Karpas-422 (cell line): ENCODE data around the gene CKAP4. TPM values are rescaled to one million over a fixed set of nuclear protein-coding genes. Genes with fewer than 3 reads are reported as not detected.

Source experiments
- DNase-seq: peaks from one replicate; pipeline ENCODE4 v3.0.0-alpha.2; 2015
- H2AFZ ChIP-seq: fragments of 200-600 bp; sonication (generic); 2 replicates; pipeline ENCODE4 v1.6.1; 2014; ENCODE audit warnings: antibody characterized with exemption, low read length, mixed read lengths
- H3K27ac ChIP-seq: fragments of 200-600 bp; sonication (generic); 2 replicates; pipeline ENCODE4 v1.5.1; 2014; ENCODE audit warnings: mild to moderate bottlenecking, low read length, moderate library complexity
- H3K27me3 ChIP-seq: fragments of 200-600 bp; sonication (generic); 2 replicates; pipeline ENCODE4 v1.6.1; 2014; ENCODE audit warnings: low read length, mixed read lengths
- H3K36me3 ChIP-seq: fragments of 200-600 bp; sonication (generic); 2 replicates; pipeline ENCODE4 v1.6.1; 2014; ENCODE audit warnings: low read length, mixed read lengths; ENCODE audit not compliant: insufficient read depth
- H3K4me1 ChIP-seq: fragments of 200-600 bp; sonication (generic); 2 replicates; pipeline ENCODE4 v1.6.1; 2014; ENCODE audit warnings: mild to moderate bottlenecking, low read length, mixed read lengths
- H3K4me2 ChIP-seq: fragments of 200-600 bp; sonication (generic); 2 replicates; pipeline ENCODE4 v1.6.1; 2014; ENCODE audit warnings: low read length, low read depth, mild to moderate bottlenecking; ENCODE audit not compliant: poor library complexity, severe bottlenecking
- H3K4me3 ChIP-seq: fragments of 200-600 bp; sonication (generic); 2 replicates; pipeline ENCODE4 v1.5.1; 2014; ENCODE audit warnings: mild to moderate bottlenecking, antibody characterized with exemption, low read length, mixed read lengths
- H3K79me2 ChIP-seq: fragments of 200-600 bp; sonication (generic); 2 replicates; pipeline ENCODE4 v1.6.1; 2014; ENCODE audit warnings: mild to moderate bottlenecking, low read length, mixed read lengths
- H3K9ac ChIP-seq: fragments of 200-600 bp; sonication (generic); 2 replicates; pipeline ENCODE4 v1.6.0; 2014; ENCODE audit warnings: low read length
- H3K9me2 ChIP-seq: fragments of 200-600 bp; sonication (generic), shearing (Covaris generic); replicated peaks from 2 replicates; pipeline ENCODE4 v1.6.0; 2014; ENCODE audit warnings: mild to moderate bottlenecking, low read length, moderate library complexity; ENCODE audit not compliant: insufficient read depth
- H3K9me3 ChIP-seq: fragments of 300-700, 200-600 bp; sonication (generic); 2 replicates; pipeline ENCODE4 v1.6.1; 2014; ENCODE audit warnings: low read length, mixed read lengths
- H4K20me1 ChIP-seq: fragments of 200-600 bp; sonication (generic); 2 replicates; pipeline ENCODE4 v1.6.1; 2014; ENCODE audit warnings: mild to moderate bottlenecking, antibody characterized with exemption, low read length, low read depth; ENCODE audit not compliant: insufficient read depth
- total RNA-seq: library from RNA; depleted of rRNA; stranded (reverse); fragments of >200 nt; shearing (Covaris generic); gene quantifications from 2 replicates; pipeline ENCODE4 v1.2.3, GENCODE V29; 2014; ENCODE audit warnings: low replicate concordance

The CKAP4 gene
- total RNA-seq, 1 experiment from 2014 or later, result not detected

GRCh38 chr12:106214571-106214970 lies 33.2 kb downstream of the CKAP4 start:
- no peaks in the 10 kb centered on the region for H3K36me3 ChIP-seq
- no peak overlapping the region for H3K27ac ChIP-seq
- H3K4me3 ChIP-seq, result no peak overlapping the region
- DNase-seq, result no peak
- H3K9me3 ChIP-seq, result no peaks in the 10 kb centered on the region
- H4K20me1 ChIP-seq, result no peaks in the 10 kb centered on the region
- no peaks in the 10 kb centered on the region for H3K79me2 ChIP-seq
- H3K4me2 ChIP-seq, result no peak overlapping the region
- H2AFZ ChIP-seq, result no peak overlapping the region
- no peaks in the 10 kb centered on the region for H3K27me3 ChIP-seq
- no peak overlapping the region for H3K9ac ChIP-seq
- no peaks in the 10 kb centered on the region for H3K9me2 ChIP-seq
- no peaks in the 10 kb centered on the region for H3K4me1 ChIP-seq

GRCh38 chr12:106213662-106214061 lies 34.2 kb downstream of the CKAP4 start:
- H3K9me3 ChIP-seq, result no peaks in the 10 kb centered on the region
- no peaks in the 10 kb centered on the region for H3K4me1 ChIP-seq
- no peaks in the 10 kb centered on the region for H3K36me3 ChIP-seq
- H2AFZ ChIP-seq, result no peak overlapping the region
- H3K27me3 ChIP-seq, result no peaks in the 10 kb centered on the region
- no peaks in the 10 kb centered on the region for H3K9me2 ChIP-seq
- no peaks in the 10 kb centered on the region for H4K20me1 ChIP-seq
- H3K9ac ChIP-seq, result no peak overlapping the region
- H3K4me3 ChIP-seq, result no peak overlapping the region
- H3K79me2 ChIP-seq, result no peaks in the 10 kb centered on the region
- no peak overlapping the region for H3K4me2 ChIP-seq
- no peak for DNase-seq
- no peak overlapping the region for H3K27ac ChIP-seq

GRCh38 chr12:106211973-106212372 lies 35.8 kb downstream of the CKAP4 start:
- Histone ChIP-seq H3K9me3 (no peaks in the 10 kb centered on the region), H2AFZ (no peak overlapping the region), H3K9me2 (no peaks in the 10 kb centered on the region), H3K36me3 (no peaks in the 10 kb centered on the region), H4K20me1 (no peaks in the 10 kb centered on the region), H3K4me2 (no peak overlapping the region), H3K4me1 (no peaks in the 10 kb centered on the region), H3K27ac (no peak overlapping the region), H3K4me3 (no peak overlapping the region), H3K79me2 (no peaks in the 10 kb centered on the region), H3K9ac (no peak overlapping the region), H3K27me3 (no peaks in the 10 kb centered on the region)
- no peak for DNase-seq

- DNase-seq, result peak; percentile 53
These were observed 42.4 kb downstream of the CKAP4 start for GRCh38 chr12:106205208-106206069.

GRCh38 chr12:106204312-106204711 lies 43.5 kb downstream of the CKAP4 start:
- Histone ChIP-seq H3K9me2 (no peaks in the 10 kb centered on the region), H3K27ac (no peak overlapping the region), H4K20me1 (no peaks in the 10 kb centered on the region), H3K9ac (no peak overlapping the region), H2AFZ (no peak overlapping the region), H3K9me3 (no peaks in the 10 kb centered on the region), H3K4me2 (no peak overlapping the region), H3K27me3 (no peaks in the 10 kb centered on the region), H3K36me3 (no peaks in the 10 kb centered on the region), H3K4me3 (no peak overlapping the region), H3K79me2 (no peaks in the 10 kb centered on the region), H3K4me1 (no peaks in the 10 kb centered on the region)
- no peak for DNase-seq

More at GRCh38 chr12:106205208-106206069, 42.4 kb downstream of the CKAP4 start:
- Histone ChIP-seq H3K4me1 (no peaks in the 10 kb centered on the region), H3K79me2 (no peaks in the 10 kb centered on the region), H2AFZ (no peak overlapping the region), H3K4me2 (no peak overlapping the region), H3K36me3 (no peaks in the 10 kb centered on the region), H3K9me2 (no peaks in the 10 kb centered on the region), H3K4me3 (no peak overlapping the region), H3K27ac (no peak overlapping the region), H4K20me1 (no peaks in the 10 kb centered on the region), H3K9me3 (no peaks in the 10 kb centered on the region), H3K27me3 (no peaks in the 10 kb centered on the region), H3K9ac (no peak overlapping the region)

- no peak overlapping the region for H3K27ac ChIP-seq
- H4K20me1 ChIP-seq, result no peaks in the 10 kb centered on the region
- H3K4me2 ChIP-seq, result no peak overlapping the region
- H3K79me2 ChIP-seq, result no peaks in the 10 kb centered on the region
- no peak overlapping the region for H3K9ac ChIP-seq
- no peaks in the 10 kb centered on the region for H3K9me2 ChIP-seq
- DNase-seq, result no peak
- no peaks in the 10 kb centered on the region for H3K9me3 ChIP-seq
- H2AFZ ChIP-seq, result no peak overlapping the region
- no peaks in the 10 kb centered on the region for H3K36me3 ChIP-seq
- no peak overlapping the region for H3K4me3 ChIP-seq
- H3K27me3 ChIP-seq, result no peaks in the 10 kb centered on the region
- no peaks in the 10 kb centered on the region for H3K4me1 ChIP-seq
These were observed 49.8 kb downstream of the CKAP4 start for GRCh38 chr12:106197906-106198623.

GRCh38 chr12:106195621-106196027 lies 52.2 kb downstream of the CKAP4 start:
- Histone ChIP-seq H3K9me2 (no peaks in the 10 kb centered on the region), H3K4me2 (no peak overlapping the region), H3K9me3 (no peaks in the 10 kb centered on the region), H3K36me3 (no peaks in the 10 kb centered on the region), H3K9ac (no peak overlapping the region), H4K20me1 (no peaks in the 10 kb centered on the region), H2AFZ (no peak overlapping the region), H3K4me3 (no peak overlapping the region), H3K27ac (no peak overlapping the region), H3K27me3 (no peaks in the 10 kb centered on the region), H3K4me1 (no peaks in the 10 kb centered on the region), H3K79me2 (no peaks in the 10 kb centered on the region)
- DNase-seq, result no peak

- Histone ChIP-seq H3K4me1 (no peaks in the 10 kb centered on the region), H3K79me2 (no peaks in the 10 kb centered on the region), H3K9me3 (no peaks in the 10 kb centered on the region), H2AFZ (no peak overlapping the region), H4K20me1 (no peaks in the 10 kb centered on the region), H3K9ac (no peak overlapping the region), H3K27me3 (no peaks in the 10 kb centered on the region), H3K4me2 (no peak overlapping the region), H3K9me2 (no peaks in the 10 kb centered on the region), H3K4me3 (no peak overlapping the region), H3K27ac (no peak overlapping the region), H3K36me3 (no peaks in the 10 kb centered on the region)
- DNase-seq, result no peak
These were observed 53.5 kb downstream of the CKAP4 start for GRCh38 chr12:106194351-106194750.
